ENCODE results near the gene TRNT1. TPM values are rescaled to one million over a fixed set of nuclear protein-coding genes. Genes with fewer than 3 reads are reported as not detected.

Gene TRNT1
- total and polyA plus RNA-seq, 11 donors, result 5.4 to 14.7 (median 11.1) TPM

DNA sequence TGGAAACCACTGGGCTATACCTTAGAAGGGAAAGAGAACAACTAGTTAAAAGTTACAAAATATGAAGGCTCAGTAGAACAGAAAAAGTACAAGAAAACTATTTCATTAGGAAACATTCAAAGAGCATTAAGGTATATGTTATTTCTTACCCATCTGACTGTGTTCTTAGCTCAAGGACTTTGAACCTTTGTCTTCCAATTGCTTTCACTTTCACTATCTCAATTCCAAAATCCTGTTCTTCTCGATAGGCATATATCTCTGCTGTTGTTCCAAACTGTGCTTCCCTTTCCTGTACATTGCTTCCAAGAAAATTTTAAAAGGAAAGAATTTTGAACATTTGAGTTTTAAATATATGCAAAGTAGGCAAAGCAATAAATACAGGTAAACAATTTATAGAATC is 45.9 kb downstream of the TRNT1 start:
- DNase-seq (no peak), ATAC-seq (peak in 2 of 4 donors; percentile 48 to 67)
- Histone ChIP-seq H3K4me1 (peaks cover 0 to 61% (median 27%) of the 10 kb centered on the region in 12 donors), H3K27me3 (no peaks in the 10 kb centered on the region), H3K27ac (peak overlapping the region; percentile 34 to 96 (median 82)), H3K9me3 (no peaks in the 10 kb centered on the region), H3K36me3 (peaks cover 0 to 86% (median 79%) of the 10 kb centered on the region in 9 donors), H3K4me3 (peak overlapping the region in 9 of 12 donors; percentile 20 to 47 (median 28))
- 33 to 47% (median 39%) methylated on average over 1 of the region's 1 CpG for WGBS, 4 donors
- TF ChIP-seq POLR2A (IDR thresholded peaks at IDR 0.05), result no peak
- TF ChIP-seq, protein P1, sequence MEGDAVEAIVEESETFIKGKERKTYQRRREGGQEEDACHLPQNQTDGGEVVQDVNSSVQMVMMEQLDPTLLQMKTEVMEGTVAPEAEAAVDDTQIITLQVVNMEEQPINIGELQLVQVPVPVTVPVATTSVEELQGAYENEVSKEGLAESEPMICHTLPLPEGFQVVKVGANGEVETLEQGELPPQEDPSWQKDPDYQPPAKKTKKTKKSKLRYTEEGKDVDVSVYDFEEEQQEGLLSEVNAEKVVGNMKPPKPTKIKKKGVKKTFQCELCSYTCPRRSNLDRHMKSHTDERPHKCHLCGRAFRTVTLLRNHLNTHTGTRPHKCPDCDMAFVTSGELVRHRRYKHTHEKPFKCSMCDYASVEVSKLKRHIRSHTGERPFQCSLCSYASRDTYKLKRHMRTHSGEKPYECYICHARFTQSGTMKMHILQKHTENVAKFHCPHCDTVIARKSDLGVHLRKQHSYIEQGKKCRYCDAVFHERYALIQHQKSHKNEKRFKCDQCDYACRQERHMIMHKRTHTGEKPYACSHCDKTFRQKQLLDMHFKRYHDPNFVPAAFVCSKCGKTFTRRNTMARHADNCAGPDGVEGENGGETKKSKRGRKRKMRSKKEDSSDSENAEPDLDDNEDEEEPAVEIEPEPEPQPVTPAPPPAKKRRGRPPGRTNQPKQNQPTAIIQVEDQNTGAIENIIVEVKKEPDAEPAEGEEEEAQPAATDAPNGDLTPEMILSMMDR (IDR thresholded peaks at IDR 0.05), result no peak
- intact Hi-C loops (cut with DNase I), result loop anchor here in 1 of 10 donors (5.0 to 10.0 kb wide), 2 partner anchors 45 to 62 kb away; partner anchors contain the start of gene TRNT1

DNA sequence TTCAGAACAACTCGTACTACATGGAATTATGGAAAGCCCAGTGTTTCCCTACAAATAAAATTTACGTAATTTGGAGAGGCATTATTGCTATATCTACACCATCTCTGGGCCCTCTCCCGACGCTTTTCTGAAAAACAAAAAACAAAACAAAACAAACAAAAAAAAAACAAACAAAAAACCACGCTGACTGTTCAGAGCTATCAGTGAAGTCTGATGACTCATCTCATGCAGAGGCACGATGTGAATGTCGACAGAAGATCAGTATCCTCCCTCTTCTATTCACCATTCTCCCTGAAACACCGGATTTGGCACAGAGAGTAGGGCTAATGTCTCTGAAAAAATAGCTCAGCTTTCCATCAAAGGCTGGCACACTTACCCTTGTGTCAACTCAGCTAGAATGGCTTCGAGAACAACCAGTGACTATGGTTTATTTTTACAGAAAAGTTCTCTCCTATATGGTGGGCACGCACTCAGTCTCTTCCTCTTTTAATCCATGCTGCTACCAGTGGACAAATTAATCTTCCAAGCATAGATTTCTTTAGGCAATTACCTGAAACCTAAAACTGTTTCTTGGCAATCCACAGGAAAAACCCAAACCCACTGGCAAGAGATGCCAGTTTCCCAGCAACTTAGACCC is 51.2 kb downstream of the TRNT1 start:
- TF ChIP-seq, protein P1 (IDR thresholded peaks at IDR 0.05), result no peak
- TF ChIP-seq POLR2A (IDR thresholded peaks at IDR 0.05), result no peak
- no peak overlapping the region for H3K27ac ChIP-seq
- intact Hi-C loops (cut with DNase I), result loop anchor here in 6 of 10 donors (2.0 to 10.0 kb wide), 3 partner anchors 51 to 57 kb away; partner anchors contain the start of gene TRNT1 (in 5 of the 6)
- peaks cover 8 to 59% (median 32%) of the 10 kb centered on the region in 12 donors for H3K4me1 ChIP-seq
- H3K36me3 ChIP-seq, result peaks cover 0 to 33% (median 28%) of the 10 kb centered on the region in 9 donors
- 39 to 50% (median 44%) methylated on average over 10 of the region's 10 CpGs for WGBS, 4 donors
- DNase-seq (no peak), ATAC-seq (no peak)
- H3K4me3 ChIP-seq, result peak overlapping the region in 10 of 12 donors; percentile 68 to 100 (median 93)
- no peaks in the 10 kb centered on the region for H3K27me3 ChIP-seq
- H3K9me3 ChIP-seq, result no peaks in the 10 kb centered on the region

DNA sequence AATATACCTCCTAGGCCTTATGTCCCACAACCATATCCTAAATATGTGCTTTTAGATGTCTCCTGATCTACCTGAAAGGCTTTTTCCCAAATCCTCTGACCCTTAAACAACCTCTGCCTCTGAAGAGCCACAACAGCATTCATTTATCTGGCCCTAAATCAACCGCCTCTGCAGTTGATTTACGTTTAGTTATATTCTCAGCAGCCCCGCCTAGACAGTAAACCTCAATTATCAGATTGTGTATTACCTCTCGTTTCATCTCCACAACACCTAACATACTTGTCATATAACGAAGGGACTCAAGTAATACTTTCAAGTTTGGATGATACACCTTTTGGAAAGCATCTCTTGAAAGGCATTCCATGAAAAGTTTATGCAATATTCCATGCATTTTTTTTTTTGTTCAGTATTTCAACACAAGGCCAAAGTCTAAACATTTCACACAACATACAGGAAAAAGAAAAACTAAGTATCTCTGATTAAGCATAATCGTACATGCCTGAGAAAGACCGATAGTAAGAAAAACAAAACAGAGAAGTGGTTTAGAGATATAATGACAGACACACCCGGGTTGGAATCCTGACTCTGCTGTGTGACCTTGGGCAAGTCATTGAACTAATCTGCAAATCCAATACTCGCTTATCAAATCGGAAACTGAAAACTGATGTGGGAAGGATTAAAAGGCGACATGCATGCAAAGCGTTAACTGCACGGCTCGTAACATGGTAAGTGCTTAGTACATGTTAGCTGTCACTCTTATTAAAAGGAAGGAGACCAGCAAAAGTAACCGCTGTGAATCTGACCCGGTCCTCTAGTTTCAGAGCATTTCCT is 52.0 kb downstream of the TRNT1 start:
- TF ChIP-seq POLR2A (IDR thresholded peaks at IDR 0.05), result no peak
- TF ChIP-seq, protein P1 (IDR thresholded peaks at IDR 0.05), result no peak
- 19 to 22% (median 20%) methylated on average over 16 of the region's 16 CpGs for WGBS, 4 donors
- H3K27ac ChIP-seq, result peak overlapping the region in 10 of 12 donors; percentile 53 to 89 (median 77)
- intact Hi-C loops (cut with DNase I), result loop anchor here in 6 of 10 donors (2.0 to 10.0 kb wide), 3 partner anchors 51 to 56 kb away; partner anchors contain the start of gene TRNT1 (in 5 of the 6)
- no peaks in the 10 kb centered on the region for H3K9me3 ChIP-seq
- peak overlapping the region; percentile 68 to 100 (median 93) for H3K4me3 ChIP-seq
- peaks cover 0 to 26% (median 21%) of the 10 kb centered on the region in 9 donors for H3K36me3 ChIP-seq
- H3K4me1 ChIP-seq, result peaks cover 8 to 52% (median 32%) of the 10 kb centered on the region in 12 donors
- no peak for DNase-seq
- ATAC-seq, result no peak
- no peaks in the 10 kb centered on the region for H3K27me3 ChIP-seq

All from heart left ventricle (tissue), 16 donors.